GM21526 (cell line): ENCODE measurements around the gene KCNAB2.

ENCODE experiments used
- ATAC-seq: cut with Tn5 transposase; IDR thresholded peaks from one replicate; pipeline ENCODE4 v1.9.1; 2021; ENCODE audit warnings: moderate library complexity; ENCODE audit not compliant: unreplicated experiment, low FRiP score

KCNAB2 gene

GRCh38 chr1:6045561-6045960 is at the start of gene KCNAB2:
Gene KCNAB2 (plus strand): TSS chr1:6045888. CDS start chr1:6051537, 5,649 bp downstream.
- no peak for ATAC-seq

GRCh38 chr1:5996641-5997270 is 48.9 kb upstream of the KCNAB2 start:
- no peak for ATAC-seq

- no peak for ATAC-seq
Measured at GRCh38 chr1:5997316-5997715, 48.4 kb upstream of the KCNAB2 start.

- ATAC-seq = no peak
Measured at GRCh38 chr1:5998051-5998905, 47.4 kb upstream of the KCNAB2 start.

GRCh38 chr1:5998906-5999301 is 46.8 kb upstream of the KCNAB2 start:
- no peak for ATAC-seq

GRCh38 chr1:5999711-6000443 is 45.8 kb upstream of the KCNAB2 start:
- ATAC-seq = no peak

GRCh38 chr1:6000444-6001288 is 45.0 kb upstream of the KCNAB2 start:
- no peak for ATAC-seq

- ATAC-seq = no peak
Measured at GRCh38 chr1:6001992-6002576, 43.6 kb upstream of the KCNAB2 start.

GRCh38 chr1:6002714-6003501 is 42.8 kb upstream of the KCNAB2 start:
- ATAC-seq = no peak

- ATAC-seq = no peak
Measured at GRCh38 chr1:6003568-6004411, 41.9 kb upstream of the KCNAB2 start.

GRCh38 chr1:6004412-6005123 is 41.1 kb upstream of the KCNAB2 start:
- ATAC-seq = no peak

- no peak for ATAC-seq
Measured at GRCh38 chr1:6005276-6005917, 40.3 kb upstream of the KCNAB2 start.

- no peak for ATAC-seq
Measured at GRCh38 chr1:6006882-6007281, 38.8 kb upstream of the KCNAB2 start.

GRCh38 chr1:6007318-6008083 is 38.2 kb upstream of the KCNAB2 start:
- no peak for ATAC-seq

GRCh38 chr1:6008084-6008415 is 37.6 kb upstream of the KCNAB2 start:
- no peak for ATAC-seq

GRCh38 chr1:6008696-6009095 is 37.0 kb upstream of the KCNAB2 start:
- no peak for ATAC-seq
